Stimulated activated CD8-positive, alpha-beta memory T cell treated with anti-CD3 and anti-CD28 coated beads, Interleukin-12 subunit alpha, Interleukin-12 subunit beta, amount 100 ng/mL, for 1 hour (primary cell): ENCODE results near the gene ACADVL.

Experiments
- DNase-seq: peaks from one replicate; pipeline ENCODE4 v3.0.0-alpha.2; 2020; ENCODE audit warnings: low read depth

ACADVL gene

DNA sequence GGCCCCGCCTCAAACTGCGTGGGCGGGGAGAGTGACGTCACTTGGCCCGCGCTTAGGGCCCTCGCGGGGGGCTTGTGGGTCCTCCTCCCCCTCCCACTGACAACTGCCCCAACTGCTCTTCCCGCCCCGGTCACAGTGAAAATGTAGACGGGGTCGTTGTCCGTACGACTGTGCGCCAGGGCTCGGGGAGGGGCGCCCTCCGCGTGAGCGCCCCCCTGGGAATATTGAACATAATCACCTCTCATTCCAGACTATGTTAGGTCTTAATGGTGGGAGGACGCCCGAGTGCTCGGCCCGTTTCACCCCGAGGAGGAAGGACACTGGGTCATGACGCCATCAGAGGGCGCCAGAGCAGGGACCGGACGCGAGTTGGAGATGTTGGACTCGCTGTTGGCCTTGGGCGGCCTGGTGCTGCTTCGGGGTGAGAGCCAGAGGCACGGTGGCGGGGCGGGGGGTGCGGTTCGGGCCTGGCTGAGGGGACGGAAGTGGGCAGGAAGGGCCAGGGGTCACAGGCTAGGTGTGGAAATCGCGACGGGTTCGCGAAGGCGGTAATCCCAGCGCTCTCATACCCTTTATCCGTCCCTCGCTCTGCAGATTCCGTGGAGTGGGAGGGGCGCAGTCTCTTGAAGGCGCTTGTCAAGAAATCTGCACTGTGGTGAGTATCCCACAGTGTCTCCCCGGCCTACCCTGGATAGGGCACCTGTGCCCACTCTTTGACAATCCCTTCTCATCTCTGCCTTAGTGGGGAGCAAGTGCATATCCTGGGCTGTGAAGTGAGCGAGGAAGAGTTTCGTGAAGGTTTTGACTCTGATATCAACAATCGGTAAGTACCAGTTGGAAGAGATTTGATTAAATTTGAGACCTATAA, 32.7 kb downstream of the ACADVL start, which contains the start of gene ELP5:
TSS of gene ELP5 (plus strand) at position 40 of the 868 bp plus-strand sequence. CDS start at position 376, 336 bp downstream.
- peak; percentile 75 for DNase-seq

GRCh38 chr17:7253082-7253481, 33.3 kb downstream of the ACADVL start:
- DNase-seq = no peak

- no peak for DNase-seq
These were observed 34.8 kb downstream of the ACADVL start for GRCh38 chr17:7254511-7254910.

DNA sequence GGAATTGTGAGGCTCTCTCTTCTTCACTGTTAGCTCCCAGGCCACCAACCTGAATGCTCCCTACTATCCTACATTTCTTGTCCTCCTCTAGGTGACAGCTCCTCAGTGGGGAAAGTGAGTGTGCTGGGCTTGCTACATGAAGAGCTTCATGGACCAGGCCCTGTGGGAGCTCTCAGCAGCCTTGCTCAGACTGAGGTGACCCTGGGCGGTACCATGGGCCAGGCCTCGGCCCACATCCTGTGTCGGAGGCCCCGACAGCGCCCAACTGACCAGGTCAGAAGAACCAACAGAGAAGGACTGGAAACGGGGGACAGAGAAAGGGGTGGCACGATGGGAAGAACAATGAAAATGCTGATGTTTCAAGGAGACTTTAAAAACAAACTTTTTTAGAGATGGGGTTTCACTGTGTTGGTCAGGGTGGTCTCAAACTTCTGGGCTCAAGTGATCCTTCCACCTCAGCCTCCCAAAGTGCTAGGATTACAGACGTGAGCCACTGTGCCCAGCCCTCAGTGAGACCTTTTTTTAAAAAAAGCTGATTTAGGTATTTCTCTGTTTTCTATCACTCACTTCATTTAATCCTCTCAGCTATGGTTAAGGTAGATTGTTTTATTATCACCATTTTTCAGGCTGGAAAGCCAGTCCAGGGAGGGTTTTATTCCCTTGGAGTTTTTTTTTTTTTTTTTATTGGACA, 37.2 kb downstream of the ACADVL start:
- no peak for DNase-seq

DNA sequence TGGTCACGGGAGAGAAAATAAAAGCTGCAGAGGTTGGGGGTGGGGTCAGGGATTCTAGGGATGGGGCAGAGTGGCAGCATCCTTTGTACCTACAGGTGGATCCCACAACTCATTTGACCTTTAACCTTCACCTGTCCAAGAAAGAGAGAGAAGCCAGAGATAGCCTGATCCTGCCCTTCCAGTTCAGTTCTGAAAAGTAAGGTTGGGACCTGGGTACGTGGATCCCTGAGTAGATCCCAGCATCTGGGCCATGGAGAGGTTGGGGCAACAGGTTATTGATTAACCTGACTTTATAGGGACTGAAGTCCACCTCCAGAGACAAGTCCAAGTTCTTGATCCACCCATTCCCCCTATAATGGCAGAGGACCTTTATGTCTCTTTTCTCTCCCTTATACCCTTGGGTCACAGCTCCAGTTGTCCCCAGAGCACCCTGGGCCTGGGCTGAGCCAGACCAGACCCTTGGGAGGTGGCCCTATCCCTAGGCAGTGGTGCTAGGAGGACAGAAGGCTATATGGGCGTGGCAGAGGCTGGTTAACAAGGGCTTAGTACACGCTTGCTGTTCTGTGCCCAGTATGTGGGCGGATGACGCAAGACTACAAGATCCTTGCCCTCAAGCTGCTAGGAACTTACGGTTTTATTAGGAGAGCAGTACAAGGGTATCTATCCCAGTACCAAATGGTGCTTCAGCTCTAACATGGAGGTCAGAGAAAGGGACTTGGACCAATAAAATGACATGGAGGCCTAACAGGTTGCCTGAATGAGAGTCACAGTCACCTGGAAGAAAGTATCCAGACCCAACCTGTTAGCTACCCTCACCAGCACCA, 39.2 kb downstream of the ACADVL start:
- no peak for DNase-seq

- DNase-seq = no peak
These were observed 39.8 kb downstream of the ACADVL start for GRCh38 chr17:7259555-7259889.

GRCh38 chr17:7260151-7260550, 40.4 kb downstream of the ACADVL start:
- no peak for DNase-seq

GRCh38 chr17:7260651-7261378, 41.1 kb downstream of the ACADVL start:
- DNase-seq = no peak

GRCh38 chr17:7261379-7262191, 41.8 kb downstream of the ACADVL start:
- no peak for DNase-seq

DNA sequence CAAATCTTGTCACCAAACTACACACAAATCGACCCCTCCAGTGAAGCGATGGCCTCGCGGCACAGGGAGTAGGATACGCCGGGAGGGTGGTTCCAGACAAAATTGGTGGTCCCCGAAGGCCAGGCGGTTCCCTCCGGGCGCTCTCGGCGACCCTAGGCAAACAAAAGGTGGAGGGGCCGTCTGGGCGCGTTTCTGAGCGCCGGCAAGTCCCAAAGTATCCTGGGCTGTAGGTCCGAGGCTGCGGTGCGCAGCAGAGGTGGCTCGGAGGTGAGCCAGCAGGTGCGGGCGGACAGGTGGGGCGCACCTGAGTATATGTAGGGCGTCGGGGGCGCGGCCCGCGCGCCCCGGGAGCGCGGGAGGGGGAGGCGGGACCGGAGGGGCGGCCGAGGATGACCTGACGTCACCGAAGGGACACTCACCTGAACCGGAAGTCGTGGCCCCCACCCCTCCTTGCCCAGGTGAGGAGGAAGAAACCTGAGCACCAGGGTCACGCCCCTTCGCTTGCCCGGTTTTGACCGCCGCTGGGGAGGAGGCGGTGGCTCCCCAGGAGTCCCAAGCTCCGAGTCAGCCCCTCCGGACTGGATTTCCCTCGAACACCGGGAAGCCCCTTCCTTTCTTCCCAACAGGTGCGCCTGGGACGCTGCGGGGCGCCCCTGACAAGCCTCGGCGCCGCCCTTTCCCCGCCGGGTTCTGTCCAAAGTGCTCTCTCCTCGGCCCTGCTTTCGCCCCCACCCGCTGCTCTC, 42.6 kb downstream of the ACADVL start, which contains the start of gene CLDN7:
TSS of gene CLDN7 (minus strand) at position 287 of the 743 bp plus-strand sequence. CDS start 435 bp downstream, outside the sequence.
- DNase-seq = no peak

DNA sequence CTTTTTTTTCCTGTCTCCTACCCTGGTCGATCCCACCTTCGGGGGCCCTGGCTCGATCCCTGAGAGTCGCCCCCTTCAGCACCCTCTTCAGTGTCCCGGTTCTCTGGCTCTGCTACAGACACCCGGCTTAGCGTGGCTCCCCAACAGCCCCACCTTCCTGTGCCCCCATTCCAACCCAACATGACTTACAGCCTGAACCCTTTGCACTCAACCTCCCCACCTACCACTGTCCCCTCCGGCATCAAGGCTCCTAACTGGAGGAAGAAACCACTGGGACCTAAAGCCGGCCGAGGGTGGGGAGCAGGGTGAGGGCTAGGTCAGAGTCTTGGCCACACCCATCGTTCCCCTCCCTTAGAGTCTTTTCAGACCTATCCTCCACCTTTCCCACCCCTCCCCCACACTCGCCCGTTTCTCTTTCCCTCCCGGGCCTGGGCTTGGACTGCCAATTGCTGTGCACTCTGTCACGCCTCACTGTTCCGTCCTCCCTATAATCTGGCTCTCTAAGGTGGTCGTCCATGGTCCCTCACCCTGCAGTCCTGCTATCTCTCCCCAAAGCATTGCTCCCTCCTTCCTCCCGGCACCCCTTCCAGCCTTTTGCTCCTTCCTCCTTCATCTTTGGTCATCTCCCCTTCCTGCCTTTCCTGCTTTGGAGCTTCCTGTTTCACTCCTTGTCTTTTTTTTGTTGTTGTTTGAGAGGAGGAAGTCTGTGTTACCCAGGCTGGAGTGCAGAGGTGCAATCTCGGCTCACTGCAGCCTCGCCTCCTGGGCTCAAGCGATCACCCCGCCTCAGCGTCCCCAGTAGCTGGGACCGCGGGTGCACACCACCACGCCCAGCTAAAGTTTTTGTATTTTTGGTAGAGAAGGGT, 43.4 kb downstream of the ACADVL start:
- no peak for DNase-seq

DNA sequence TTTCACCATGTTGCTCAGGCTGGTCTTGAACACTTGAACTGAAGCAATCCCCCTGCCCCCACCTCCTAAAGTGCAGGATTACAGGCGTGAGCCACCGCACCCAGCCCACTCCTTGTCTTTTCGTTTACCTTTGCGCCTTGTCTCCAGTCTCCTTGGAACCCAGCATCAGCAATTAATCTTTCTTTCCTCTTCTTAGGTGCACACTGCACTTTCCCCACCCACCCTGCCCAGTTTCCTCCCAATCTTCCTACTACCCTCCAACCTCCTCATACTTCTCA, 44.0 kb downstream of the ACADVL start:
- no peak for DNase-seq

DNA sequence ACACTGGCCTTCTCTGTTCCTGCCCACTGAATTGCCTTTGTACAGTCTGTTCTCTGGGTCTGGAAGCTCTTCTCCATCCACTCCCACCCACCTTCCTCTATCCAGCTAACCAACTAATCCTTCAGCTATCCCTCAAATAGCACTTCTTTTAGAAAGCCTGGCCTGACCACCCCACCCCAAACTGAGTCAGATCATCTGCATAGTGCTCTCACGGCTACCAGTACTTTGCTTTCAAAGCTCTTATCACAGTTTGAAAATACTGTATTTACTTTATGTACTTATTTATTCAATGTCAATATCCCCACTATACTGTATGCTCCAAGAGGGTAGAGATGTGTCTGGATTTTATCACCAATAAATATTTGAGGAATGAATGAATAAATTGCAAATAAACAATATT, 47.0 kb downstream of the ACADVL start:
- DNase-seq = no peak
